K562 (cell line): Measurements from ENCODE around the gene AIF1. TPM values are rescaled to one million over a fixed set of nuclear protein-coding genes. Genes with fewer than 3 reads are reported as not detected.
A peak's percentile ranks its signal among the peaks of the same experiment; 100 is the strongest.

ENCODE experiments used
- CEBPZ ChIP-seq: fragments of 150-350 bp; IDR thresholded peaks from 2 replicates; pipeline ENCODE4 v1.6.1; 2014; ENCODE audit warnings: low read depth, mild to moderate bottlenecking, low read length, borderline replicate concordance
- CREM ChIP-seq: IDR thresholded peaks from 2 replicates; pipeline ENCODE4 v1.6.1; 2014; ENCODE audit warnings: antibody characterized with exemption, low read depth
- CSDE1 ChIP-seq, 2 experiments: fragments of 450-650 bp; IDR thresholded peaks; 2 replicates each; pipeline ENCODE4 v1.6.1; 2016; ENCODE audit warnings: mild to moderate bottlenecking in 1 of 2
- ESRRA ChIP-seq: fragments of 450-650 bp; IDR thresholded peaks from 2 replicates; pipeline ENCODE4 v1.6.1; 2014; ENCODE audit warnings: low read depth, mild to moderate bottlenecking, moderate library complexity, borderline replicate concordance
- ESRRB ChIP-seq: fragments of 250-450 bp; sonication (Bioruptor Pico); IDR thresholded peaks from 2 replicates; pipeline ENCODE4 v1.5.0; 2020; ENCODE audit warnings: mild to moderate bottlenecking, moderate library complexity, borderline replicate concordance
- IRF1 ChIP-seq: sonication (generic); formaldehyde crosslinking; IDR thresholded peaks from 2 replicates; pipeline ENCODE4 v1.8.0; 2022; ENCODE audit warnings: missing genetic modification reagents, mild to moderate bottlenecking, borderline replicate concordance
- MAX ChIP-seq: sonication (generic); formaldehyde crosslinking; IDR thresholded peaks from 2 replicates; pipeline ENCODE4 v1.9.0; 2022; ENCODE audit warnings: mild to moderate bottlenecking, missing genetic modification reagents
- NCOA4 ChIP-seq: fragments of 450-650 bp; IDR thresholded peaks from 2 replicates; pipeline ENCODE4 v1.6.1; 2018; ENCODE audit warnings: mild to moderate bottlenecking; ENCODE audit not compliant: partially characterized antibody
- RBFOX2 ChIP-seq: fragments of 200-400 bp; formaldehyde crosslinking; IDR thresholded peaks from 2 replicates; pipeline ENCODE4 v1.6.1; 2017; ENCODE audit warnings: low read depth, mild to moderate bottlenecking, low read length, moderate library complexity
- SMAD1 ChIP-seq: fragments of 150-350 bp; IDR thresholded peaks from 2 replicates; pipeline ENCODE4 v1.6.1; 2014; ENCODE audit warnings: low read length, low read depth; ENCODE audit not compliant: partially characterized antibody
- SMAD4 ChIP-seq: fragments of 250-450 bp; sonication (Bioruptor Pico); conservative IDR thresholded peaks from 2 replicates; pipeline ENCODE4 v1.8.0; 2021; ENCODE audit warnings: inconsistent platforms, mild to moderate bottlenecking, moderate library complexity
- SMARCC2 ChIP-seq: fragments of 450-650 bp; IDR thresholded peaks from 2 replicates; pipeline ENCODE4 v1.6.1; 2017; ENCODE audit warnings: antibody characterized with exemption, moderate library complexity, mild to moderate bottlenecking, low read depth
- TRIM24 ChIP-seq, 2 experiments: fragments of 450-650 bp; IDR thresholded peaks; 2 replicates each; pipeline ENCODE4 v1.6.1; 2016
- ZKSCAN3 ChIP-seq: fragments of 250-450 bp; sonication (Bioruptor Pico); IDR thresholded peaks from 2 replicates; pipeline ENCODE4 v1.4.0; 2020
- ZNF655 ChIP-seq: fragments of 250-450 bp; sonication (Bioruptor Pico); IDR thresholded peaks from 2 replicates; pipeline ENCODE4 v1.5.0; 2021
- polyA plus RNA-seq, 8 experiments: library from polyadenylated mRNA; depleted of rRNA in 4 of 8; stranded (reverse) in 5 of 8; unstranded in 3 of 8; fragments of >200 nt; fragmentation: Nextera tagmentation in 2 of 8; fragmentation: Illumina TruSeq in 1 of 8; extraction: Ambion mirVana in 2 of 8; extraction: Trizol in 1 of 8; gene quantifications; 2 replicates each; pipeline versions ENCODE4 v1.2.1 to v1.2.3, GENCODE V29; 2011 to 2014; ENCODE audit warnings: inconsistent platforms in 1 of 8, missing spikeins in 1 of 8
- total RNA-seq, 7 experiments: library from RNA; depleted of rRNA in 6 of 7; stranded (reverse); fragments of >200 nt in 6 of 7; fragmentation: Illumina TruSeq in 2 of 7; extraction: Trizol in 2 of 7; gene quantifications; 2 replicates each; pipeline versions ENCODE4 v1.2.1 to v1.2.3, GENCODE V29; 2011 to 2021; ENCODE audit warnings: low replicate concordance in 1 of 7

AIF1 gene
- total and polyA plus RNA-seq, 9 of the 15 experiments (the other 6 are each of a cell fraction or from before 2014, with no cell fraction given) = 9.4 to 33.4 (median 19.4) TPM

GRCh38 chr6:31632279-31632946 is 17.4 kb downstream of the AIF1 start (continued):
- TF ChIP-seq ZNF655 = no peak
- TF ChIP-seq ZKSCAN3 = no peak
- TF ChIP-seq SMARCC2 = no peak
- peak; percentile 76 for TF ChIP-seq RBFOX2
- TF ChIP-seq CEBPZ = no peak
- TF ChIP-seq NCOA4 = no peak
- no peak for TF ChIP-seq CSDE1 (IDR thresholded peaks at IDR 0.05)
- TF ChIP-seq SMAD1 = no peak
- no peak for TF ChIP-seq ESRRA
- TF ChIP-seq IRF1 (CRISPR knock-in tag) = no peak
- TF ChIP-seq SMAD4 = no peak
- TF ChIP-seq MAX = no peak
- TF ChIP-seq ESRRB (CRISPR knock-in tag) = no peak
- no peak for TF ChIP-seq TRIM24 (IDR thresholded peaks at IDR 0.05)
- TF ChIP-seq CREM = no peak
